ENCODE data around the gene MSH4. TPM values are rescaled to one million over a fixed set of nuclear protein-coding genes. Genes with fewer than 3 reads are reported as not detected.

Gene MSH4
- total and polyA plus RNA-seq, 12 donors, result 0.07 to 0.33 (median 0.22) TPM; not detected in 2

DNA sequence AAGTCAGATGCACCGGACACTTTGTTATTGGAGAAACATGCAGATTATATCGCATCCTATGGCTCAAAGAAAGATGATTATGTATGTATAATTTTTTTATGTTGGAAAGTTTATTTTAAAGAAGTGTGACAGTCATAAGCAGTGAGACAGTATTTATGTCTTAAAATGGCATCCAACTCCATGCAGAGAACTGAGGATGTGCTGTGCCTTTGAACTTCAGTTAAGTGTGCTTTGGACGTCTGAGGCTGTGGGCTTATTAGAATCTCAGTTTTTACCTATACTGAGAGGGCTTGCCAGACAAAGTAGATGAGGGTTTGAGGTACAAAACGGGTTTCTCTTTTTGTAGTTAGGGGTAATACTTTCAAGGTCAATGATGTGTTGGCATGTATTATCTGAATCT lies 9.2 kb upstream of the MSH4 start:
- peaks cover 0 to 28% of the 10 kb centered on the region in 2 donors for H3K36me3 ChIP-seq (replicated peaks in 1 of 2)
- no peaks in the 10 kb centered on the region for H3K9me3 ChIP-seq (replicated peaks in 1 of 3)
- H3K4me3 ChIP-seq, result peak overlapping the region in 2 of 4 donors; percentile 59 to 84
- DNase-seq, result no peak
- intact Hi-C loops (cut with DNase I), result no loop called here
- TF ChIP-seq CTCF (IDR thresholded peaks at IDR 0.05) (no peak), POLR2A (IDR thresholded peaks at IDR 0.05) (no peak)
- H3K4me1 ChIP-seq (replicated peaks in 1 of 2), result peaks cover 35 to 54% of the 10 kb centered on the region in 2 donors
- H3K27ac ChIP-seq, result peak overlapping the region in 2 of 5 donors; percentile 45 to 83
- no peaks in the 10 kb centered on the region for H3K27me3 ChIP-seq
- 9 to 23% (median 15%) methylated on average over 4 of the region's 4 CpGs for WGBS, 4 donors

- no peak for DNase-seq
- no peak for TF ChIP-seq POLR2A (IDR thresholded peaks at IDR 0.05)
- no peak for TF ChIP-seq CTCF (IDR thresholded peaks at IDR 0.05)
- peaks cover 35 to 54% of the 10 kb centered on the region in 2 donors for H3K4me1 ChIP-seq (replicated peaks in 1 of 2)
- H3K9me3 ChIP-seq (replicated peaks in 1 of 3), result no peaks in the 10 kb centered on the region
- H3K27me3 ChIP-seq, result no peaks in the 10 kb centered on the region
- H3K36me3 ChIP-seq (replicated peaks in 1 of 2), result peaks cover 0 to 52% of the 10 kb centered on the region in 2 donors
- H3K27ac ChIP-seq, result peak overlapping the region in 2 of 5 donors; percentile 24 to 59
- H3K4me3 ChIP-seq, result no peak overlapping the region
- intact Hi-C loops (cut with DNase I), result no loop called here
These were observed 6.7 kb upstream of the MSH4 start for GRCh38 chr1:75789988-75790387.

DNA sequence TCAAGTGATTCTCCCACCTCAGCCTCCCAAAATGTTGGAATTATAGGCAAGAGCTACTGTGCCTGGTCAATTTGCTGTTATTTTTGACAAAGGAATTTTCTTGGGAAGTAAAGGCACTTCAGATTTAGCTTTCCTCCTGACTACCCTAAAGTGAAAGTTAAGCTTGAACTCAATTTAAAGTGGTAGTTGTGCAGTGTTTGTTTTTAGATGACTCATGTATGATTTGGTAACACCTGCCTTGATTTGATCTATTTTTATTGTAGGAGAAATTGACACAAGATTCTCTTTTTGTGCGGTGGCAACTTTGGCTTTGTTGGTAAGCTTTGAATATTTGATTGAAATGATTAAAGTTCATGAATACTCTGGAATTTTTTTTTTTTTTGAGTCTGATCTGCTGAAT lies 5.7 kb upstream of the MSH4 start:
- peaks cover 0 to 62% of the 10 kb centered on the region in 2 donors for H3K36me3 ChIP-seq (replicated peaks in 1 of 2)
- no peaks in the 10 kb centered on the region for H3K27me3 ChIP-seq
- DNase-seq, result no peak
- peaks cover 35 to 48% of the 10 kb centered on the region in 2 donors for H3K4me1 ChIP-seq (replicated peaks in 1 of 2)
- H3K27ac ChIP-seq, result peak overlapping the region in 3 of 5 donors; percentile 24 to 59 (median 32)
- peak overlapping the region in 1 of 4 donors; percentile 7 for H3K4me3 ChIP-seq
- no peak for TF ChIP-seq POLR2A (IDR thresholded peaks at IDR 0.05)
- TF ChIP-seq CTCF (IDR thresholded peaks at IDR 0.05), result no peak
- H3K9me3 ChIP-seq (replicated peaks in 1 of 3), result no peaks in the 10 kb centered on the region
- 32 to 46% (median 39%) methylated on average over 1 of the region's 1 CpG for WGBS, 4 donors
- intact Hi-C loops (cut with DNase I), result no loop called here

DNA sequence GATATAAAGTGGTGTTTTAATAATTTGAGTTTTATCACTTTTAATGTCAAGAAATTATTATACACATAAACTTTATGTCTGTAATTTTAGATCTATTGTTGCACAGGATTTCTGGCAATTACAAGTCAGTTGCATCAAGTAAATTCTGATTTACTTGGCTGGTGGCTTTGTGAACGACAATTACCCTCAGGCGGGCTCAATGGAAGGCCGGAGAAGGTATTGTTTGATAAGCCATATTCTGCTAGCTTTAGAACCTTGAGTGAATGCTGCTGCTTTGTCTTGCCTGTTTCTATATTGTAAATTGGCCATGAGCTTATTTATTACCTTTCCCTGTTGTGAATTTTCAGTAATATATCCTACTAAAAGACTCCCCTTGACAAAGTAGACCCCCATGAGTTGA lies 4.6 kb upstream of the MSH4 start:
- Histone ChIP-seq H3K4me1 (replicated peaks in 1 of 2) (peaks cover 35 to 48% of the 10 kb centered on the region in 2 donors), H3K27ac (no peak overlapping the region), H3K9me3 (replicated peaks in 1 of 3) (no peaks in the 10 kb centered on the region), H3K27me3 (no peaks in the 10 kb centered on the region), H3K36me3 (replicated peaks in 1 of 2) (peaks cover 0 to 70% of the 10 kb centered on the region in 2 donors), H3K4me3 (no peak overlapping the region)
- TF ChIP-seq CTCF (IDR thresholded peaks at IDR 0.05) (no peak), POLR2A (IDR thresholded peaks at IDR 0.05) (no peak)
- no peak for DNase-seq
- WGBS, 4 donors, result 91 to 98% (median 96%) methylated on average over 3 of the region's 3 CpGs
- intact Hi-C loops (cut with DNase I), result no loop called here
